ENCODE data around the gene PMVK.
"Not testable (repeated sequence)": the region's sequence is repeated elsewhere in the genome, so short reads cannot be mapped to it uniquely, and the experiment has no call there.

PMVK gene

DNA sequence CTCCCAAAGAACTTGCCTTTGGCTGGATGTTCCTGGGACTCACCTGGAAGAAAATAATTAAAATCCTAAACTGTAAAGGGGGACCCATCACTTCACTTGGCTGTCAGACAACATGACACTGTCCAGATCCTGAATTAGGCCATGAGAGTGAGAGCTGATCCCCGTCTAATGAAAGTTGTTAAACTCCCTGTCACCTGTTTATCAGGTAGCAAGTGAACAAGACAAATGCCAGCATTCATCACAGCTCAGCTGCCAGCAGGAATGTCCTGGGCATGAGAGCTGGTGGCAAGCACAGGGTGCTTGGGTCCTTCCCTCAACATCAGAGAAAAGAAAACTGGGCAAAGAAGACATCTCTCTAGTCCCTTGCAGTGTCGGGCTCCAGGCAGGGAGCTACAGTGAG is 23.8 kb downstream of the PMVK start:
- no peak for DNase-seq

DNA sequence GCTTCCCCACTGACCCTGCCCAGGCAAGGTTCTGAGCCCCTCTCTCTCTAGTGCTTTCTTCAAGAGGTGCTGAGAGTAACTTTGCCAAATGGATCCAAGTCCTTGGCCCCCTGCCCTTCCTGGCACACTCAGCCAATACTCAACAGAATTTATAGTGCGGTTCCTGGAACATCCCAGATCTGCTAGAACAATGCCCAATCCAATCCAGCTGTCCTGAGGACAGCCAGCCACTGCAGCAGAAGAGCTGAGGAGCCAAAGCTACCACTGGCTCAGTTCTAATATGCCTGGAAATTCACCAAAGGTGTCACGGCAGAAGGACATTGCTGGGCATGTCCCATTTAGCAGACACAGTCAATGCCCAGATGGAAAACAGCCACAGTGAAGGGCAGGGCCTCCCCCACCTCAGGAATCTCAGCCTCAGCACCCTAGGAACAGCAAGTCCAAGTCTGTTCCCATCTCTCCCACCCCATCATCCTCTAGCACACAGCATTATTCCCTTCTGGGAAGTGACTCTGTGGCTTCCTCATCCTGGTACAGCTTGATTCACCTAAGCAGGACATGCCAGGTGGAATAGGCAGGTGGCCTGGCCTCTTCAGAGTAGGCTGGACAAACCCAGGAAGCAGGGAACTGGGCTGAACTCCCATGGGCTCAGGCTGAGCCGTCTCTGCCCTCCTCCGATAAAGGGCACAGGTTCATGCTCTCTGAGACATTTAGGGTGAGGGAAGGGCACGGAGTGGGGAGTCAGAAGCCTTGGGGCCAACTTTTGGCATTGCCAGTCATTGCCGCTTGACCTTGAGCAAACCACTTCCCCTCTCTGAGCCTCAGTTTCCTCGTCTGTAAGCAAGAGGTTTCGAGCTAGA is 24.6 kb downstream of the PMVK start:
- no peak for DNase-seq

DNA sequence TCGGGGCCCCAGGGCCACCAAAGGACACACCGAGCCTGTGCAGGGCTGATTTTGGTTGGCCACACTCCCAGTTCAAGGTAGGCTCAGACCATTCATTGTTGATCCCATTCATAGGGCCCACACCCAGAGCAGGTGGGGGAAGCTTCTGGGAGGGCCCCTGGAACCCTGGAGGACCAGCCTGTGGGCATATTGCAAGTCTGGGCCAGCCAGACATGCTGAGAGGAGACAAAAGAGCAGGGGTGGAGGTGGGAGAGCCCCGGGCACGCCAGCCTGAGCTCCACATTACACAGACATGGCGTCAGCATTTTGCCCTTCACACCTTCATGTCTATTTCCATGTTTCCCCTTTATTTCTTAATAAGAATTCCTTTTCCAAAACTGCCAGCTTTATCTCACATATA is 25.7 kb downstream of the PMVK start:
- DNase-seq = no peak

DNA sequence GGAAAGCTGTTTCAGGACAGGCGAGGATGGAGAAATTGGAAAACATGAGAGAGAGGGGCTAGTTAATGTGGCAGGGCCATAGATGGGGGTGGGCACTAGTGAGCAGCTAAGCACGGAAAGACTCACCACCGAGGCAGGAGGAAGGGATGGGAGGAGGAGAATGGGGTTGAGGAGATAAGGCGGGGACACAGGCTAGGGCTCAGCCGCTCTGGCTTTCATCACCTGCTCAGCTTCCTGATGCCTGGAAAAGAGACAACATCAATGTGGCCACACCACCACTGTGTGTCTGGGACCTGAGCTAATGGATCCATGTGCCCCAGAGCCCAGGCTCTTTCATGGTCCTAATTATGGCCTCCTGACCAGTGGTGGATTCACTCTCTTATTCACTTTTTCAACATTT is 27.6 kb downstream of the PMVK start:
- DNase-seq = no peak

DNA sequence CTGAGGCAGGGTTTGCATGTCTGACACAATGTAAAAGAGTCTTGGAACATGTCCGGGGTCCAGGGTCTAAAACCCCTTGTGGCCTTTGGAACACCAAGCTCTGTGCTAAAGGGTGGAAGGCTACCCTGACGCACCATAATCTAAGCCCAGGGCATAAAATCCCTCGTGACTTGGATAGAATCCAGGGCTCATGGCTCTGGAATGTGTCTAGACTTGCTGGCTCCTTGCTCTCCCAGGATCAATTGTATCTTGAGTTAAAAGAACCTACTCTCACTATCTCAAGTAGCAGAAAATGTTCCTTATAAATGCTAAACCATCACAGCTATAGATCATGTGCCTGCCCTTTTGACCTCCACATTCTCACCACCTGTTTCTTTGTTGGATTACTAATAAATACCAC is 28.4 kb downstream of the PMVK start:
- DNase-seq = not testable (repeated sequence)

- DNase-seq = no peak
Observed at GRCh38 chr1:154906621-154907081, 29.9 kb downstream of the PMVK start.

DNA sequence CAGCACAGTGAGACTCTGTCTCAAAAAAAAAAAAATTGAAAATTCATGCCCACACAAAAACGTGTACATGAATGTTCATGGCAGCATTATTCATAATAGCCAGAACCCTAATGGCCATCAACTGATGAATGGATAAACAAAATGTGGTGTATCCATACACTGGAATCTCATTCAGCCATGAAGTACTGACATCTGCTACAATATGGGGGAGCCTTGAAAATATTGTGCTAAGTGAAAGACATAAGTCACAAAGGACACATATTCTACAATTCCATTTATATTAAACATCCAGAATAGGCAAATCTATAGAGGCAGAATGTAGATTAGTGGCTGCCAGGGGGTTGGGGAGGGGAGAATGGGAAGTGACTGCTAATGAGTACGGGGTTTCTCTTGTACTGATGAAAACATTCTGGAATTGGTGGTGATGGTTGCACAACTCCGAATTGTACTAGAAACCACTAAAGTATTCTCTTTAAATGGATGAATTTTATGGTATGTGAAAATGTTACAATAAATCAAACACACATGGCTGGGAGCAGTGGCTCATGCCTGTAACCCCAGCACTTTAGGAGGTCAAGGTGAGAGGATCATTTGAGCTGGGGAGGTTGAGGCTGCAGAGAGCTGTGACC is 33.5 kb downstream of the PMVK start:
- no peak for DNase-seq

- no peak for DNase-seq
Observed at GRCh38 chr1:154901591-154901990, 34.9 kb downstream of the PMVK start.

DNA sequence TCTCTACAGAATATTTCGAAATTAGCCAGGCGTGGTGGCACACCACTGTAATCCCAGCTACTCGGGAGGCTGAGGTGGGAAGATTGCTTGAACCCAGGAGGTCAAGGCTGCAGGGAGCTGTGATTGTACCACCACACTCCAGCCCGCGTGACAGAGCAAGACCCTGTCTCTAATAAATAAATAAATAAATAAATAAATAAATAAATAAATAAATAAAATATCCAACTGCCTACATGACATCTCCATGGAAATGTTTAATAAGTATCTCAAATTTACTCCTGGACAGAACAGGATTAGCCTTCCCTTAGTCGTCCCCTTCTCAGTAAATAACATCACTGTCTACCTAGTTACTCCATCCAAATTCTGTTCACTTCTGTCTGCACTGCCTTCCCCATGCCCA is 37.5 kb downstream of the PMVK start:
- no peak for DNase-seq

GRCh38 chr1:154896771-154897286 is 39.7 kb downstream of the PMVK start:
- DNase-seq = no peak

GRCh38 chr1:154895798-154896197 is 40.7 kb downstream of the PMVK start:
- DNase-seq = no peak

GRCh38 chr1:154891452-154891851 is 45.1 kb downstream of the PMVK start:
- DNase-seq = no peak

- no peak for DNase-seq
Observed at GRCh38 chr1:154888757-154889156, 47.8 kb downstream of the PMVK start.

GRCh38 chr1:154886281-154887015 is 50.1 kb downstream of the PMVK start:
- DNase-seq = no peak

DNA sequence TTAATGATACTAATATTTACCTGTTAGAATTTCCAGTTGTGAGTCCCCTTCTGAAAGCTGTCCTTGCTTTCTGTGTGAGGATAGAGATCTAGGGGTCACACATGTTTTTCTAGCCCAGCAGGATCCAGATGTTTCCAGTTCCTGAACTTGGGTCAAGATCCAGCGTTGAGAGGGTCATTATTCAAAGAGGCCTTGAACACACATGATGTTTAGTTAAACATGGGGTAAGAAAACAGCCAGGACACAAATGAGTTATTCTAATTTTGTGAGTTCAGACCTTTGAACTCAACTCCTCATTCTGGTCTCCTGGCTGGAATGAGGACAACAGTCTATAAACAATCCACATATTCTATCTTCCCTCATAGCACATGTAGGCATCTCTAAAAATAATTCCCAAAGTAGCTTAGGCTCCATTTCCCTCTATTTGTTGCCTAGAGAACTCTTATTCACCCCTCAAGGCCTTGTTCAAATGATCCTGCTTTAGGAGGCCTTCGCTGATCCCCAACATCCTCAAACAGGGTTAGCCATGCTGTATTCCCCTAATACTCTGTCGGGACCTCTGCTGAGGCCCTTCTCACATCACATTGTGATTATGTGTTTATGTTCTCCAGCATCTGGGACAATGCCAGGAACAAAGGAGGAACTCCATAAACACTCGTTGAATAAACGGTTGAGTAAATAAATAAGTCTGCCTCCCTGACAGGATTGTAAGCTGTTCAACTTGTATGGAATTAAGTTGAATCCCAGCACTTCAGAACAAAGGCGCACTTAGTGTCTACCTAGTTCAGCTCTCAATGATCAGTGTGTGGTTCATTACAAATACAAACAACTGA is 51.4 kb downstream of the PMVK start:
- no peak for DNase-seq

DNA sequence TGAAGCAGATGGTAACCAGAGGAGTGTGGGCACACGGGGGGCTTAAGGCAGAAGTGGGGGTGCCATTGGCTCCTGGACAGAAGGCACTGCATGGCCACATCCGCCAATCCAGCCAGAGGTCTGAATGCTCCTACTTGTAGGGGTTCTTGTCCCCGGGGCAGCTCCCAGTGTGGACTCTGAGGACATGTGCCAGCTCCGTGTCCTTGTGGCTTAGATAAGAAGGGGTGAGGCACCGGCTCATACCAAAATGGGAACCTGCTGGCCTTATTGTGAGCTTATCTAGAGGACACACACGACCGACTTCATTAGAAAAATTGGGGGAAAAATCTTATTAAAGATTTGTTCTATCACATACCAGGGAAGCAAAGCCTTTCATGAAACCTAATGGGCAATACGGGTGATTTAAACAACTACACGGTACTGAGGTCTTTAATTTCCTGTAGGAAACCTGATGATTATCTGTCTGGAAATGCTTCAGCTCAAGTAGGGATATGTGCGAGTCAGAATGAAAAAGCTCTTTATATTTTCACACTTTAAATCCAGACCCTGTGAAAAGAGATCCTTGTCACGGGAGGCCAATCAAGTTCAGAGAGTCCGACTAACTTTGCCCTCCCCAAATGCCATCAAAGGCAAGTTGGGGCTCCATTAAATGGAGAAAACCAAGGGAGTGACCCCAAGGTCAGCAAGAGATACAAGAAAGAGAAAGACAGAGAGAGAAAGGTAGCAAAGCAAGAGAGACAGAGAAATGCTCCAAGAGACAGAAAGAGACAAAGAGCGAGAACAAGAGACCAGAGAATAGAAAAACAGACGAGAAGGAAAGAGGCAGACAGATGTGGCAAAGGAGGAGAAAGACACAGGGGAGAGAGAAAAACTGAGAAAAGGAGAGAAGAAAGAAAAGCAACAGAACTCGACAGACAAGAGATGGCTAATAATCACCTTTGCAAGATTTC is 52.3 kb downstream of the PMVK start:
- no peak for DNase-seq

DNA sequence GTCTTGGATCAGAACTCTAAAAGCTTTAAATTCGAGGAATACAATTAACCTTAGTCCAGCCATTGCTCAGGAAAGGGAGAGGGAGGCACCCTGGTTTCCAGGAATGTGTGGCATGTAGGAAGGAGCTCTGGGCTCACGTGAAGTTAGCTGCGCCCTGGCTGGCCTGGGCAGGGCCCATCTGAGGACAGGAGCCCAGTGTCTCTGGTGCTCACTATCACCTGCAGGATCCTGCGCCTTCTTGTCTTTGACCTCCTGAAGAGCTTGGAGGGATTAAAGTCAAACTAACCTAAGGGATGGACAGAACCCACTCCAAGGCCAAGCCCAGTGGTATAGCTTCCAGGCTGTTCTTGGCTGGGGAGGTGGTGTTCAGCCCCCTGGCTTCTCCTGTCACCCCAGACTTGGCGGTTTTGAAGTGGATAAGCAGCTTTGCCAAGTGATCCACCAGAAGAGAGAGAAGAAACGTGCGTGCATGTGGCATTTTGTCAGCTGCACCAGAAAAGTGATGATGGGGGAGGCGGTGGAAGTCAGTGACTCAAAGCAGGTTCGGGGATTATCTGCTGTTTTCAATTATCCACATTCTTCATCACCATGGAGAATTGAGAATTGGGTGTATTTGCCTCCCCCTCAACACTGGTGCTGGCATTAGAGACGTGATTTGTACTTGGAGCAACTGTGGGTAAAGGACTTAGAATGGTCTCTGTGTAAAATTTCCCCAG is 54.5 kb downstream of the PMVK start:
- no peak for DNase-seq

DNA sequence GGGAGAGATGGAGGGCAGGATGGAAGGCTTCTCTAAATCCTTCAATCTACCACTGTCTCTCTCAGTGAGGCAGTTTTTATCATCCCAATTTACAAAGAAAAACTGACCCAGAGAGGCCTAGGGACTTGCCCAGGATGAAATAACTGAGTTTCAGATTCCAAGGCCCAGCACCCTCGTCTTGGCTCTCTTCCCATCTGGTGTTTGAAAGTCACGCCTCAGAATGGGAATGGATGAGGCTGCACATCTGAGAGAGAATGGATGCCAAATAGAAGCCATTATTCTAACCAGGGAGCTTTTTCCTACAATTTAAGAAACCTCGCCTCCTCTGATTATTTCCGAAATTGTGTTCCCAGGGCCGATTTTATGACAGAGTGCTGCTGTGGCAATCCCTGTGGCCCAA is 55.8 kb downstream of the PMVK start:
- no peak for DNase-seq

DNA sequence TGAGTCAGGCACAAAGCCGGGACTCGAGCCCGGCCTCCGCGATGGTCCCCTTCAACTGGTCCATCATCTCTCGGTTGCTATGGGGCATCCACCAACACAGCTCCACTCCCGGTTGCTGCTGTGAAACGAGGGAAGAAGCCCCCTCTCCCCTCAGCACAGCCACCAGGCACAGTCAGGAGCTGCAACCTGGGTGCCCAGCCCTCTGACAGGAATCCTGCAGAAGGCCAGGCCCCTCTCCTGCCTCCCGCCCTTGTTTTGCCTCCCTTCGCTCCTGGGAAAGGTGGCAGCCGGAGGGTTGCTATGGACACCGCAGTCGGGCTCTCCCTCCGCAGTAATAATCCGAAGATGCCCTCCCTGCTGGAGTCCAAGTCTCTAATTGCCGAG is 57.5 kb downstream of the PMVK start:
- peak in 1 of 2 experiments; percentile 11 for DNase-seq

GRCh38 chr1:154878371-154879037 is 58.0 kb downstream of the PMVK start:
- DNase-seq = peak; percentile 84 to 87

Data from activated T-cell treated with anti-CD3 and anti-CD28 coated beads, Interleukin-2, amount 50 U/mL, for 48 hours (primary cell).